Left ventricle myocardium inferior (tissue), 1 donor: ENCODE data around the gene RFPL3. TPM values are rescaled to one million over a fixed set of nuclear protein-coding genes. Genes with fewer than 3 reads are reported as not detected.

Source experiments
- DNase-seq: peaks from one replicate; pipeline ENCODE4 v3.0.0-alpha.2; 2020
- H3K27ac ChIP-seq: fragments of 200-600 bp; replicated peaks from 2 replicates; pipeline ENCODE4 v1.8.0; 2021
- H3K27me3 ChIP-seq: fragments of 200-600 bp; 2 replicates; pipeline ENCODE4 v1.8.0; 2021; ENCODE audit warnings: low read depth
- H3K36me3 ChIP-seq: fragments of 200-600 bp; 2 replicates; pipeline ENCODE4 v1.8.0; 2021
- H3K4me1 ChIP-seq: fragments of 200-600 bp; 2 replicates; pipeline ENCODE4 v1.8.0; 2021
- H3K4me3 ChIP-seq: fragments of 200-600 bp; 2 replicates; pipeline ENCODE4 v1.8.0; 2021; ENCODE audit warnings: mild to moderate bottlenecking, moderate library complexity
- H3K9me3 ChIP-seq: fragments of 200-600 bp; replicated peaks from 2 replicates; pipeline ENCODE4 v1.8.0; 2021
- intact Hi-C: fragments of 100-400 bp; cut with micrococcal nuclease; formaldehyde crosslinking; loops from one replicate; pipeline ENCODE4 v1.11.0; 2022
- total RNA-seq: library from RNA; stranded (reverse); fragmentation: NEBNext Ultra II Directional; extraction: Animal tissue kit (Norgen Biotek cat#: 25700); gene quantifications from one replicate; pipeline ENCODE4 v1.2.1, GENCODE V29; 2021
- TF ChIP-seq, protein P1 (sequence below): fragments of 200-600 bp; IDR thresholded peaks from 2 replicates; pipeline ENCODE4 v1.8.0; 2021; ENCODE audit warnings: antibody characterized with exemption, mild to moderate bottlenecking, borderline replicate concordance
- donor health status: DM: no; HTN: yes; CAD: no; lungs with severe emphysema.

RFPL3 gene
- total RNA-seq, 1 donor from 2014 or later, result not detected

DNA sequence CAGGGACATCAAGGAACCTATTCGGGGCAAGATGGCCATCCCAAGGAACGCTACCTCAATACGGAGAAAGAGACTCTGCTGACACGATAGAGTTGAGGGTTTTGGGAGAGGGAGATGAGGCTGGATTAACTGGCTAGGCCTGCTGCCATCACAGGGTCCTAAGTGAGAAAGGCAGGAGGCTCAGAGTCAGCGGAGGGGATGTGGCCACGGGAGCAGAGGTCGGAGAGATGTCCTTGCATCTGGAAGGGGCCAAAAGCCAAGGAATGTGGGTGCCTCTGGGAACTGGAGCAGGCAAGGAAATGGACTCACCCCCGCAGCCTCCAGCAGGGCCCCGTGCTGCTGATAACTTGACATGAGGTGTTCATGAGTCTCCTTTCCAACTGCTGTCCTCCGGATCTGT lies 31.0 kb upstream of the RFPL3 start:
- Histone ChIP-seq H3K9me3 (no peaks in the 10 kb centered on the region), H3K27me3 (no peaks in the 10 kb centered on the region), H3K27ac (no peak overlapping the region), H3K4me1 (peaks cover 2% of the 10 kb centered on the region), H3K4me3 (no peak overlapping the region), H3K36me3 (no peaks in the 10 kb centered on the region)
- DNase-seq, result no peak
- intact Hi-C loops, result no loop called here
- TF ChIP-seq, protein P1, sequence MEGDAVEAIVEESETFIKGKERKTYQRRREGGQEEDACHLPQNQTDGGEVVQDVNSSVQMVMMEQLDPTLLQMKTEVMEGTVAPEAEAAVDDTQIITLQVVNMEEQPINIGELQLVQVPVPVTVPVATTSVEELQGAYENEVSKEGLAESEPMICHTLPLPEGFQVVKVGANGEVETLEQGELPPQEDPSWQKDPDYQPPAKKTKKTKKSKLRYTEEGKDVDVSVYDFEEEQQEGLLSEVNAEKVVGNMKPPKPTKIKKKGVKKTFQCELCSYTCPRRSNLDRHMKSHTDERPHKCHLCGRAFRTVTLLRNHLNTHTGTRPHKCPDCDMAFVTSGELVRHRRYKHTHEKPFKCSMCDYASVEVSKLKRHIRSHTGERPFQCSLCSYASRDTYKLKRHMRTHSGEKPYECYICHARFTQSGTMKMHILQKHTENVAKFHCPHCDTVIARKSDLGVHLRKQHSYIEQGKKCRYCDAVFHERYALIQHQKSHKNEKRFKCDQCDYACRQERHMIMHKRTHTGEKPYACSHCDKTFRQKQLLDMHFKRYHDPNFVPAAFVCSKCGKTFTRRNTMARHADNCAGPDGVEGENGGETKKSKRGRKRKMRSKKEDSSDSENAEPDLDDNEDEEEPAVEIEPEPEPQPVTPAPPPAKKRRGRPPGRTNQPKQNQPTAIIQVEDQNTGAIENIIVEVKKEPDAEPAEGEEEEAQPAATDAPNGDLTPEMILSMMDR, result no peak

DNA sequence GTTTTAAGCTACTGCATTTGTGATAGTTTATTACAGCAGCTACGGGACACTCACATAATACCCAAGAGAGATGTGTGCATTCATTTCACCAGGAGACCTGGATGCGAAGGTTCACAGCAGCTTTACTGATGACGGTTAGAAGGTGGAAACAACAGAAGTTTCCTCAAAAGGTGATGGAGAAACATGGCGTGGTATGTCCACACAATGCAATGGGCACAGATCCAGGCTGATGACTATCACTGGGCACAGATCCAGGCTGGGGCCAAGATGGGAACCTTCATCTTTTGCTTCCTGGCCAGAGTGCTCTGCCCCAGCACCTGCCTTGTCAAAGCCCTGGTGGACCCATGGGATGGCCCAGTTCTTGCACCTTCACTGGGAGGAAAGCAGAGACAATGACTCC lies 30.6 kb upstream of the RFPL3 start:
- intact Hi-C loops, result no loop called here
- Histone ChIP-seq H3K9me3 (no peaks in the 10 kb centered on the region), H3K4me1 (peaks cover 4% of the 10 kb centered on the region), H3K4me3 (no peak overlapping the region), H3K27ac (no peak overlapping the region), H3K27me3 (peaks cover 1% of the 10 kb centered on the region), H3K36me3 (no peaks in the 10 kb centered on the region)
- DNase-seq, result no peak
- TF ChIP-seq, protein P1, result no peak

DNA sequence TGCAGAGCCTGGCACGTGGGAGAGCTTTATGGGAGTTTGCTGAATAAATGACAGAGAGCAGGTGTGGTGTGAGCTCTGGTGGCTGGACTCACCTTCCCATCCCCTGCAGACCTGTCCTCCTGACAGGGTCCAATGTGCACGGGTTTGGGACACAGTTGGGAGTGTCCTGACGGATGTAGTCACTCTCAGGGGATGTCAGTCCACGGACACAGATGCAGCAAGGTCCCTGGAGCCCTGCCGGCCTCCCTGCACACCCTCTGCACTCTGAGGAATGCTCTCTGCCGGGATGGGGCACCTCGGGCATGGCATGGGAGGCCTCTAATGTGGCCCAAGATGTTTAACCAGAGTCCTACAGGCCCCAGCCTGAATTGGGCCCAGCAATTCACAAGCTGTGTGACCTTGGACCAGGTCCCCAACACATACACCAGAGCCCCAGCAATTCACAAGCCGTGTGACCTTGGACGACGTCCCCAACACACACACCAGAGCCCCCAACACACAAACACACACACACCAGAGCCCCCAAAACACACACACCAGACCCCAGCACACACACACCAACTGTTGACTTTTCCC lies 30.0 kb upstream of the RFPL3 start:
- Histone ChIP-seq H3K4me3 (no peak overlapping the region), H3K4me1 (peaks cover 4% of the 10 kb centered on the region), H3K27me3 (peaks cover 5% of the 10 kb centered on the region), H3K36me3 (no peaks in the 10 kb centered on the region), H3K9me3 (no peaks in the 10 kb centered on the region), H3K27ac (no peak overlapping the region)
- intact Hi-C loops, result no loop called here
- TF ChIP-seq, protein P1, result no peak
- DNase-seq, result no peak

DNA sequence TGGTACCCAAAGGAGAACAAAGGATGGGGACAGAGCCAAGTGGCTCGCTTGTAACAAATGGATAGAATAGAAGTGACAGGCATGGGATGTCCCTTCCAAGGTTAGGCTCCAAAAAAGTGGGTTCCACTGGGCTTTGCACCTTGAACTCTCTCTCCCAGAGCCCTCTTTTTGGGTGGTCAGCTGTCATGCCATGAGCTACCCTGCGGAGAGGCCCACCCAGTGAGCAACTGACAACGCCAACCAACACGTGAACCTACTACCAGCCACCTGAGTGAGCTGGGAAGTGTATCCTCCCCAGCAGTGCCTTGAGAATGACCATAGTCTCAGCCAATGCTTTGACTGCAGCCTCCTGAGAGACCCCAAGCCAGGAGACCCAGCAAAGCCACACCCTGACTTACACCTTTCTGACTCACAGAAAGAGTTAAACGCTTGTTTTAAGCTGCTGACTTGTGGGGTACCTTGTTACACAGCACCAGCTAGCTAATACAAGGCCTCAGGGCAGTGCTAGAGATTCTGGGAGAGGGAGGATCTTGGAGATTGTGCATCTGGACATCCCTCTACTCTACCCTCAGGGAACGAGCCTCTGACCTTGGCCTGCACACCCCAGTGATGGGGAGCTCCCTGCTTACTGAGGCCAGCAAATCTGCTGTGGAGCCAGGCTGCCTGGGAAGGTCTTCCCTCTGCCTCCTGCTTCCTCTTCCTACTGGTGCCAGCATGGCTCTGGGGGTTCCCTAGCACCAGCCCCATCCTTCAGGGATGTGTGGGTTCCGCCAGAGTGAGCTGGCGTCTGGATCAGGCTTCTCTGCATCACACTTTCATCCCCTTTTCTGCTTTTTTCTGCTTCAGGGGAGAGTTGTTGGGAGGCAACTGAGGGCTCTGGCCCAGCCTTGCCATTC lies 29.1 kb upstream of the RFPL3 start:
- Histone ChIP-seq H3K27me3 (peaks cover 5% of the 10 kb centered on the region), H3K4me3 (no peak overlapping the region), H3K36me3 (no peaks in the 10 kb centered on the region), H3K9me3 (no peaks in the 10 kb centered on the region), H3K27ac (no peak overlapping the region), H3K4me1 (peaks cover 4% of the 10 kb centered on the region)
- intact Hi-C loops, result no loop called here
- TF ChIP-seq, protein P1, result no peak
- DNase-seq, result no peak

DNA sequence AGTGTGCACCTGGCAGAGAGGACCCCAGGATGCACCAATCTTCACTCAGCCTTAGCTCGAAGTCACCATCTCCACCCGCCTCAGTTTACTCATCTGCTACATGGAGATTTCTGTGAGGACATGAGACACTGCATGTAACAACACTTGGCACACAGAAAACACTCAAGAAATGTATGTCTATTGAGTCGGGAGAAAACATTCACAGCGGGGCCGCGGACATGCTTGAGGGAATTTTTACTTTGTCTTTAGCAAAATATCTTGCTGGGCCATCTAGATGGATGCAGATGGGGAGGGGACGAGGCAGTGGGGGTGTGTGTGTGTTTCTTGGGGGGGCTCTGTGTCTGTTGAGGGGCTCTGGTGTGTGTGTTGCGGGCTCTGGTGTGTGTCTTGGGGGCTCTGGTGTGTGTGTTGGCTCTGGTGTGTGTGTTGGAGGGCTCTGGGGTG lies 28.4 kb upstream of the RFPL3 start:
- no peaks in the 10 kb centered on the region for H3K36me3 ChIP-seq
- TF ChIP-seq, protein P1, result no peak

More for the DNA sequence above, 28.4 kb upstream of the RFPL3 start:
- Histone ChIP-seq H3K27ac (no peak overlapping the region), H3K27me3 (peaks cover 5% of the 10 kb centered on the region), H3K4me3 (no peak overlapping the region), H3K4me1 (peaks cover 4% of the 10 kb centered on the region), H3K9me3 (no peaks in the 10 kb centered on the region)
- no peak for DNase-seq
- intact Hi-C loops, result no loop called here
